ENCODE measurements around the gene GDF11. TPM values are rescaled to one million over a fixed set of nuclear protein-coding genes. Genes with fewer than 3 reads are reported as not detected.
A peak's percentile ranks its signal among the peaks of the same experiment; 100 is the strongest.

Gene GDF11
- total RNA-seq, 6 experiments from 2014 or later = 15.8 to 25.9 (median 16.9) TPM

- H3K9me3 Mint-ChIP-seq = no peaks in the 10 kb centered on the region
- DNase-seq = peak; percentile 17
- peak; percentile 71 for TF ChIP-seq CTCF (IDR thresholded peaks at IDR 0.05)
- H3K36me3 Mint-ChIP-seq (ENCODE audit: low read depth) = peaks cover 18% of the 10 kb centered on the region
- no peaks in the 10 kb centered on the region; the same call in none of the 2 replicates for H3K27me3 Mint-ChIP-seq (ENCODE audit: insufficient read depth)
- H3K4me1 Mint-ChIP-seq (ENCODE audit: low read depth) = peaks cover 8% of the 10 kb centered on the region
- H3K4me3 Mint-ChIP-seq = no peak overlapping the region
- H3K27ac Mint-ChIP-seq = no peak overlapping the region
Measured at GRCh38 chr12:55797068-55797467, 54.1 kb downstream of the GDF11 start.

- H3K4me1 Mint-ChIP-seq (ENCODE audit: low read depth) = peaks cover 8% of the 10 kb centered on the region
- peak overlapping the region; percentile 30 for H3K27ac Mint-ChIP-seq
- no peaks in the 10 kb centered on the region; the same call in none of the 2 replicates for H3K27me3 Mint-ChIP-seq (ENCODE audit: insufficient read depth)
- no peak for DNase-seq
- H3K9me3 Mint-ChIP-seq = no peaks in the 10 kb centered on the region
- TF ChIP-seq CTCF (IDR thresholded peaks at IDR 0.05) = no peak
- peaks cover 17% of the 10 kb centered on the region for H3K36me3 Mint-ChIP-seq (ENCODE audit: low read depth)
- no peak overlapping the region for H3K4me3 Mint-ChIP-seq
Measured at GRCh38 chr12:55797550-55797949, 54.6 kb downstream of the GDF11 start.

Other genes with a start within 250 kb of the GDF11 start
- not detected for gene OR6C4, start 193.5 kb upstream of the GDF11 start, total RNA-seq (2021; fragmentation: NEBNext Ultra II Directional; extraction: Animal tissue kit (Norgen Biotek cat#: 25700))
- not detected for gene OR2AP1, start 170.7 kb upstream of the GDF11 start, total RNA-seq (2021; fragmentation: NEBNext Ultra II Directional; extraction: Animal tissue kit (Norgen Biotek cat#: 25700))
- gene OR10P1, start 106.2 kb upstream of the GDF11 start, total RNA-seq (2021; fragmentation: NEBNext Ultra II Directional; extraction: Animal tissue kit (Norgen Biotek cat#: 25700)) = not detected
- gene ITGA7, start 35.2 kb upstream of the GDF11 start, total RNA-seq (2021; fragmentation: NEBNext Ultra II Directional; extraction: Animal tissue kit (Norgen Biotek cat#: 25700)) = 1 to 10 TPM in 4 of 6 experiments, under 1 TPM in 2; 0.95 to 2.3 (median 1.2) TPM
- gene BLOC1S1, start 27.1 kb upstream of the GDF11 start, total RNA-seq (2021; fragmentation: NEBNext Ultra II Directional; extraction: Animal tissue kit (Norgen Biotek cat#: 25700)) = 100 to 1,000 TPM in 4 of 6 experiments, 10 to 100 TPM in 2; 87.4 to 113 (median 104) TPM
- 10 to 100 TPM in 2 of 6 experiments, 1 to 10 TPM in 4; 6.6 to 13.2 (median 7.8) TPM for gene RDH5, start 22.7 kb upstream of the GDF11 start, total RNA-seq (2021; fragmentation: NEBNext Ultra II Directional; extraction: Animal tissue kit (Norgen Biotek cat#: 25700))
- 1,000 to 10,000 TPM; 1,860 to 2,483 (median 2,072) TPM for gene CD63, start 14.1 kb upstream of the GDF11 start, total RNA-seq (2021; fragmentation: NEBNext Ultra II Directional; extraction: Animal tissue kit (Norgen Biotek cat#: 25700))
- 10 to 100 TPM; 68.9 to 85.5 (median 78.4) TPM for gene SARNP, start 74.6 kb downstream of the GDF11 start, total RNA-seq (2021; fragmentation: NEBNext Ultra II Directional; extraction: Animal tissue kit (Norgen Biotek cat#: 25700))
- gene ORMDL2, start 74.9 kb downstream of the GDF11 start, total RNA-seq (2021; fragmentation: NEBNext Ultra II Directional; extraction: Animal tissue kit (Norgen Biotek cat#: 25700)) = 100 to 1,000 TPM in 1 of 6 experiments, 10 to 100 TPM in 5; 79.9 to 100 (median 90.1) TPM
- gene DNAJC14, start 86.5 kb downstream of the GDF11 start, total RNA-seq (2021; fragmentation: NEBNext Ultra II Directional; extraction: Animal tissue kit (Norgen Biotek cat#: 25700)) = 10 to 100 TPM; 31.7 to 33.5 (median 32.5) TPM
- gene MMP19, start 99.8 kb downstream of the GDF11 start, total RNA-seq (2021; fragmentation: NEBNext Ultra II Directional; extraction: Animal tissue kit (Norgen Biotek cat#: 25700)) = 10 to 100 TPM; 13.7 to 24.7 (median 21.4) TPM
- 10 to 100 TPM; 25.0 to 32.3 (median 28.3) TPM for gene PYM1, start 184.8 kb downstream of the GDF11 start, total RNA-seq (2021; fragmentation: NEBNext Ultra II Directional; extraction: Animal tissue kit (Norgen Biotek cat#: 25700))
- gene DGKA, start 188.0 kb downstream of the GDF11 start, total RNA-seq (2021; fragmentation: NEBNext Ultra II Directional; extraction: Animal tissue kit (Norgen Biotek cat#: 25700)) = 10 to 100 TPM; 67.1 to 87.4 (median 79.6) TPM
- gene PMEL, start 222.9 kb downstream of the GDF11 start, total RNA-seq (2021; fragmentation: NEBNext Ultra II Directional; extraction: Animal tissue kit (Norgen Biotek cat#: 25700)) = 1 to 10 TPM in 1 of 6 experiments, under 1 TPM in 5; 0.47 to 1.3 (median 0.59) TPM
- gene CDK2, start 223.7 kb downstream of the GDF11 start, total RNA-seq (2021; fragmentation: NEBNext Ultra II Directional; extraction: Animal tissue kit (Norgen Biotek cat#: 25700)) = 10 to 100 TPM; 27.1 to 61.0 (median 53.9) TPM
- 100 to 1,000 TPM in 2 of 6 experiments, 10 to 100 TPM in 4; 90.2 to 107 (median 96.5) TPM for gene RAB5B, start 231.0 kb downstream of the GDF11 start, total RNA-seq (2021; fragmentation: NEBNext Ultra II Directional; extraction: Animal tissue kit (Norgen Biotek cat#: 25700))

All from HFFc6 (cell line).